Nucleus accumbens (tissue), 56 donors: ENCODE results near the gene ITGB8.
"Not testable (repeated sequence)": the region's sequence is repeated elsewhere in the genome, so short reads cannot be mapped to it uniquely, and the experiment has no call there.

Source experiments
- DNase-seq, 56 donors: peaks; one replicate each; lab custom pipeline; 2025; lab: John Stamatoyannopoulos, UW

Gene ITGB8

GRCh38 chr7:20330239-20330927 is at the start of gene ITGB8:
ITGB8 (plus strand) TSS chr7:20330900; CDS start chr7:20331807, 907 bp downstream.
- DNase-seq, result peak in 55 of 56 donors; percentile 48 to 96 (median 87)

GRCh38 chr7:20282959-20283358 is 47.7 kb upstream of the ITGB8 start:
- no peak for DNase-seq

- DNase-seq, result no peak
Measured at GRCh38 chr7:20283385-20283784, 47.3 kb upstream of the ITGB8 start.

- DNase-seq, result no peak
Measured at GRCh38 chr7:20284003-20284770, 46.5 kb upstream of the ITGB8 start.

GRCh38 chr7:20284771-20285143 is 45.9 kb upstream of the ITGB8 start:
- DNase-seq, result no peak

GRCh38 chr7:20287317-20287716 is 43.4 kb upstream of the ITGB8 start:
- DNase-seq, result no peak

GRCh38 chr7:20288036-20288435 is 42.7 kb upstream of the ITGB8 start:
- DNase-seq, result no peak

GRCh38 chr7:20290505-20291111 is 40.1 kb upstream of the ITGB8 start:
- DNase-seq, result no peak

GRCh38 chr7:20293336-20293735 is 37.4 kb upstream of the ITGB8 start:
- DNase-seq, result no peak

GRCh38 chr7:20296444-20296843 is 34.3 kb upstream of the ITGB8 start:
- no peak for DNase-seq

- DNase-seq, result no peak
Measured at GRCh38 chr7:20296901-20297300, 33.8 kb upstream of the ITGB8 start.

- no peak for DNase-seq
Measured at GRCh38 chr7:20298486-20298901, 32.2 kb upstream of the ITGB8 start.

GRCh38 chr7:20299145-20299544 is 31.6 kb upstream of the ITGB8 start:
- DNase-seq, result no peak

- no peak for DNase-seq
Measured at GRCh38 chr7:20299647-20300312, 30.9 kb upstream of the ITGB8 start.

GRCh38 chr7:20301311-20301939 is 29.3 kb upstream of the ITGB8 start:
- DNase-seq, result no peak

GRCh38 chr7:20302300-20302699 is 28.4 kb upstream of the ITGB8 start:
- not testable (repeated sequence) for DNase-seq

GRCh38 chr7:20302891-20303290 is 27.8 kb upstream of the ITGB8 start:
- DNase-seq, result no peak

- DNase-seq, result no peak
Measured at GRCh38 chr7:20304366-20304765, 26.3 kb upstream of the ITGB8 start.

- DNase-seq, result no peak
Measured at GRCh38 chr7:20305726-20306125, 25.0 kb upstream of the ITGB8 start.

- no peak for DNase-seq
Measured at GRCh38 chr7:20306180-20306946, 24.3 kb upstream of the ITGB8 start.
